GM19238 (cell line): ENCODE data around the gene MOB3C.
"Not testable (repeated sequence)": the region's sequence is repeated elsewhere in the genome, so short reads cannot be mapped to it uniquely, and the experiment has no call there.

Experiments used
- DNase-seq: peaks from one replicate; pipeline ENCODE4 v3.0.0; 2011; ENCODE audit warnings: low spot score; ENCODE audit not compliant: insufficient read length

Gene MOB3C

GRCh38 chr1:46616277-46617107, at the start of gene MOB3C:
MOB3C (minus strand) TSS chr1:46616811; CDS start chr1:46613321, 3,490 bp downstream.
- peak; percentile 66 for DNase-seq

DNA sequence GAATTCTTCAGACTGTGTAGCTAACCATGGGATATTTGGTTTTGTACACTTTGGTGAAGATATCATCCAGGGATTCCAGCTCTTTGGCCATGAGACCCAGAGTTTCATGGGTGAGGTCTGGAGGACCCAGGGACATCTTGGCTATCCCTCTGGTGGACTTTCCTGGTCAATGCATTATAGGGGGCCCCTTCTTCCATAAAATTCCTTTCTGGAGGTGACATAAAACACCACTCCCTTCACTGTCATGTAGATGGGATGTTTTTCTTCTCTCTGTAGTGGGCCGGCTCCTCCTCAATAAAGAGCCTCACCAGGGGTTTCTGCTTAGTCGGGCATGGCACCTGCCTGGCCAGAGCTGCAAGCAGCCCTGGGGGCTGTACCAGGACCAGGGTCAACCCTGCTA, 49.4 kb upstream of the MOB3C start:
- DNase-seq, result no peak

DNA sequence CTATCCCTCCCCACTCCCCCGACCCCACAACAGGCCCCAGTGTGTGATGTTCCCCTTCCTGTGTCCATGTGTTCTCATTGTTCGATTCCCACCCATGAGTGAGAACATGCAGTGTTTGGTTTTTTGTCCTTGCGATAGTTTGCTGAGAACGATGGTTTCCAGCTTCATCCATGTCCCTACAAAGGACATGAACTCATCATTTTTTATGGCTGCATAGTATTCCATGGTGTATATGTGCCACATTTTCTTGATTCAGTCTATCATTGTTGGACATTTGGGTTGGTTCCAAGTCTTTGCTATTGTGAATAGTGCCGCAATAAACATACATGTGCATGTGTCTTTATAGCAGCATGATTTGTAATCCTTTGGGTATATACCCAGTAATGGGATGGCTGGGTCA, 46.3 kb upstream of the MOB3C start:
- not testable (repeated sequence) for DNase-seq

DNA sequence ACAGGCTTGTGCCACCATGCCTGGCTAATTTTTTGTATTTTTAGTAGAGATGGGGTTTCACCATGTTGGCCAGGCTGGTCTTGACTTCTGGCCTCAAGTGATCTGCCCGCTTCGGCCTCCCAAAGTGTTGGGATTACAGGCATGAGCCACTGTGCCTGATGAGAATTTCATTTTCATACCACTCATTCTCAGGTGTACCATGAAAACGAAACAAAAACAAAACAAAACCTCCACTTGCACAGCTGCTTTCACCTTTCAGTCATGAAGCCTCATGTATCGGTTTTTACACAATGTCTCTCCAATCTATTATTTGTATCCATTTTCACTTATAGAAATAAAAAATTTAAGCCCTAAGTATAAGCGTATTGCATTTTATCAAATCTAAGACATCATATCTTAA, 43.5 kb upstream of the MOB3C start:
- DNase-seq, result not testable (repeated sequence)

DNA sequence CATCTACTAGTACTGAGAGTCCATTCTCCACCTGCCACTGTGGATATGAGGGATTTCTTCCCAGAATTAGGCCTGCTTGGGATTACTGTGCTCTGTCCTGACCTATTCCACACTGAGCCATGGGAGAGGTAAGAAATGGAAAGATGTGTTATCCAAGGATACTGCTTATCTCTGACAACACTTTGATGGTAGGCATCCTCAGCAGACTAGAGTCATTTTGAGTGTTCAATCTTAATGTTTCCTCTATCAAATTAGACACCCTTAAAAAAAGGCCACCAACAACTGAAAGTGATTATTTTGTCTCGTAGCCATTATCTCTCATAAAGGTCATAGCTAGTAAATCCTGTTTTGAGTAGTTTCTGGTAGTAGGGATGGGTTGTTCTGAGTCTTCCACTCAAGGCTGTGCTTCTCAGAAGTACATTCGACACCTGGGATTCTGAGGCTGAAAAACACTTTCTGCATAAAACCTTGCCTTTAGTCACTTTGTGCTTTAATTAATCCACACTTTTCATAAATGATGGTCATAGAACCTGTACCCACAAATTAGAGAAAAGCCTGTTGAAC, 42.8 kb upstream of the MOB3C start:
- DNase-seq, result no peak

GRCh38 chr1:46657775-46658174, 41.2 kb upstream of the MOB3C start:
- no peak for DNase-seq

- no peak for DNase-seq
These were observed 40.0 kb upstream of the MOB3C start for GRCh38 chr1:46656643-46657042.

GRCh38 chr1:46655848-46656247, 39.2 kb upstream of the MOB3C start:
- DNase-seq, result no peak

- not testable (repeated sequence) for DNase-seq
These were observed 38.1 kb upstream of the MOB3C start for GRCh38 chr1:46654698-46655097.

DNA sequence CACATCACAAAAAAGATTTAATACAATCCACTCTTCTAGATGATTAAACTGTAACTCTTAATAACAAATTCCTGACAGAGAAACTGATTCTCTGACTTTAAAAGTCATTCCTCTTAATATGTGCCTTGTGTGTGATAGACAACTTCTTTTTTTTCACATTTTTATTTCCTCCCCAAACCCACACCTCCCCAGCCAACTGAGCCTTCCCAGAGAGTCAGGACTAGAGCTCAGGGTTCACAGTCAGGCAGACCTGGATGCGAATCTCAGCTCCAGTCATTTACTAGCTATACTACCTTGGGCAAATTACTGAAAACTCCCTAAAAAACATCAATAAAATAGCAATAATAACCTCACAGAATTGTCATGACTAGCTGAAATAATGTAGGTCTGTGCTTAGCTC, 37.4 kb upstream of the MOB3C start:
- DNase-seq, result no peak

DNA sequence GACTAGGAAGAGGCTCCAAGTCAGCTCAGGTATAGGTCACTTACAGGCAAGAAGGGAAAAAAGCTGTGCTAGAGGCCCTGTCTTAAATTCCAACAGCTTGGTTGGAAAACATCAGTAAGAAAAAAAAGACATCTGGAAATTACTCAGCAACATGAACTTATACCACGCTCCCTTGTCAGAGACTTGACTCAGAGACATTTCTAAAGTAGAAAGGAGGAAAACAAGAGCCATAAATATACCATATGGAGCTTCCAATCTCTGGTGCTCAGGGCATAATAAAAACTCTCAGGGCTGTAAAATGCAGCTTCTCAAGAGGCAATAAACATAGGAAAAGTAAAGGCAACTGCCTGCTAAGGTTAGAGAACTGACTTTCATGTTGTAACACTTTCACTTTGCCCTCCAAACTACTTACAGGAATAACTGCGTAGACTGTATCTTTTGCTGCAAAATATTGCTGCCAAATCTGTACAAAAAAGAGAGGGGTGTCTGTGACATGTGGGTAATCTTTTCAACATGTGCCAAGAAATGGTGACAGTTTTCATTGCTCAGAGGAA, 36.9 kb upstream of the MOB3C start:
- DNase-seq, result no peak

DNA sequence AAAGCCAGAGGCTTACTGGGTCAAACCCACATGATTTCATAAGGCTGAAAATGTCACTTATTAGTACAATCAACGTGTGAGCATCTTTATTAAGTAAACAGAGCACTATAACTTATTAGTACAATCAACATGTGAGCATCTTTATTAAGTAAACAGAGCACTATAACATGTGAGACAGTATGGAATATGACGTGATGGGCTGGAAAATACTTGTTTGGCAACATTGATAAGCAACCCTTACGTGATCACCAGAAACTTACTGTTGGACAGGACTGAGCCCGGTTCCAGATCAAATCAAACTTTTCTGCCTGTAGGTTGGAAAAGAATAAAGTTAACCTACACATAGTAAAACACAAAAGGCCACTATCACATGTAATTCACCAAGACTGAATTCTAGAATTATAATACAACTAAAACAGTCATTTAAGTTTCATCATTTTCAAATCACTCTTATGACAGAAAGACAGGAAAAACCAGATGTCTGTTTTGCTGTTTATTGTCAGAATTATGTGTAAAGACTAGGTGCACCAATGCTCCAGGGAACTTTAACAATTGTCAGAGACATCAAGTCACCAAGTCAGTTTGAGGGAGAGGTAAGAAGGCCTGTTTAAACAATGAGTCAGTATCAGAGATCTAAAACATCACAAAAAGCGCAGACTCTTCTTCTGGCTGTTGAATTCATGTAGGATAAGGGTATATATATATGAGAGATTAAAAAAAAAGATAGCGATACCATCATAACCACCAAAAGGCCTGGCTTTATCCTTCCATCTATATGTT, 35.9 kb upstream of the MOB3C start:
- DNase-seq, result no peak

DNA sequence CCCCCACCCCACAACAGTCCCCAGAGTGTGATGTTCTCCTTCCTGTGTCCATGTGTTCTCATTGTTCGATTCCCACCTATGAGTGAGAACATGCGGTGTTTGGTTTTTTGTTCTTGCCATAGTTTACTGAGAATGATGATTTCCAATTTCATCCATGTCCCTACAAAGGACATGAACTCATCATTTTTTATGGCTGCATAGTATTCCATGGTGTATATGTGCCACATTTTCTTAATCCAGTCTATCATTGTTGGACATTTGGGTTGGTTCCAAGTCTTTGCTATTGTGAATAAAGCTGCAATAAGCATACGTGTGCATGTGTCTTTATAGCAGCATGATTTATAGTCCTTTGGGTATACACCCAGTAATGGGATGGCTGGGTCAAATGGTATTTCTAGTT, 34.5 kb upstream of the MOB3C start:
- not testable (repeated sequence) for DNase-seq

- no peak for DNase-seq
These were observed 33.9 kb upstream of the MOB3C start for GRCh38 chr1:46650491-46650890.

GRCh38 chr1:46649764-46650163, 33.2 kb upstream of the MOB3C start:
- DNase-seq, result no peak

- DNase-seq, result no peak
These were observed 31.0 kb upstream of the MOB3C start for GRCh38 chr1:46647611-46648010.

- no peak for DNase-seq
These were observed 30.2 kb upstream of the MOB3C start for GRCh38 chr1:46646844-46647243.

- DNase-seq, result no peak
These were observed 29.7 kb upstream of the MOB3C start for GRCh38 chr1:46646331-46646730.

- DNase-seq, result no peak
These were observed 29.2 kb upstream of the MOB3C start for GRCh38 chr1:46645815-46646214.

DNA sequence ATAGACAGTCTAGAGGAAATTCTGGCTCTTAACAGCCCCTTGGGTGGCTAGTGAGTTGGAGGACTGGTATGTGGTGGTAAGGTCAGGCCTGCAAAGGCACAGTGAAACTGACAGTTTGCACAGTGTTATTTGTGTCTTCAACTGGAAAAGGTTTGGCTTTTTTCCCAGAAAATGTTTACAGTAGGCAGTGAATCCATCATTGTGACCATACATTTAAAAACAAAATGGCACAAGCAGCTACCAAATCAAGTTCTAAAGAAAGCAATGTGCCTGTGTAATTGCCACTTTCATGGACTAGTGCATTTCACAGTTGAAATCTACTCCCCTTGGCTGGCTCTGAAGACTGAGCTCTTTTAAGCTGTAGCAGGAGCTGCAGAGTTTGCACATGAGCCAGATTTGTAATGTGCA, 26.8 kb upstream of the MOB3C start:
- DNase-seq, result no peak

GRCh38 chr1:46642115-46642680, 25.6 kb upstream of the MOB3C start:
- no peak for DNase-seq

- no peak for DNase-seq
These were observed 22.9 kb upstream of the MOB3C start for GRCh38 chr1:46639547-46639946.
